Stimulated activated CD8-positive, alpha-beta memory T cell treated with anti-CD3 and anti-CD28 coated beads, Interleukin-2, amount 100 ng/mL, for 48 hours (primary cell): Measurements from ENCODE around the gene LTC4S.

Experiments
- DNase-seq, 2 donors: peaks; one replicate each; pipeline ENCODE4 v3.0.0-alpha.2; 2020; ENCODE audit warnings: low read depth in 2 of 2

Gene LTC4S

GRCh38 chr5:179806250-179807048 is 12.7 kb downstream of the LTC4S start, which contains the start of gene MGAT4B:
MGAT4B (minus strand) TSS chr5:179806866; CDS start chr5:179806583, 283 bp downstream.
- peak in 1 of 2 donors; percentile 58 for DNase-seq

DNA sequence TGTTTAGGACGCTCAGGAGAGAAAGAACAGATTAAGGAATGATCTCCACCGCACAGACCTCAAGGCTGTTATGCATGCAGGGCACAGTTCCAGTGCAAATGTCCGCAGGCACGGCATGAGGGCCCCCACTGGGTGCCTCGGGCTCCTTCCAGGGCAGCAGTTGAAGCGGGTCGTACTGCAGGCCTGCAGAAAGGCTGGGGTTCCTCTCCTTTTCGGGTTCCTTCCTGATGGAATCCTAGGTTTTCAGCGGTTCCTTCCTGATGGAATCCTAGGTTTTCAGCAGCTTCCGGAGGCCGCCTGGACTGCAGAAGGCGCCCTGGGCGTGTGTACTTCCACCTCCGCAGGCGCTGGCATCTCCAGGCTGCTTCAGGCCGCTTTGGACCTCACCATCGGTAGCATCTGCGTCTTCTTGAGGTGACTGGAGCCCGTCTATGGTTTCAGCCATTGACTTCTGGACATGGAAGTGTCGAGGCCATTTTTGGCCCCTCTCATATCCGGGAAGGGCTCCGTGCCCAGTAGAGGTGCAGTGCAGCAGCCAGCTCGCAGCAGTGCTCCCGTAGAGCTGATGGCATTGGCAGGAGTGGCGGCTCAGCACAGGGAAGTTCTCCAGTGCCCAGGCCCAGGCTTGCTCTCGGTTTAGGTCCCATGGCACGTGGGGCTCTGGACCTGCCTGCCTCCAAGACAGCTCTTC is 18.5 kb downstream of the LTC4S start:
- no peak for DNase-seq

GRCh38 chr5:179812997-179813607 is 19.3 kb downstream of the LTC4S start:
- DNase-seq = no peak

DNA sequence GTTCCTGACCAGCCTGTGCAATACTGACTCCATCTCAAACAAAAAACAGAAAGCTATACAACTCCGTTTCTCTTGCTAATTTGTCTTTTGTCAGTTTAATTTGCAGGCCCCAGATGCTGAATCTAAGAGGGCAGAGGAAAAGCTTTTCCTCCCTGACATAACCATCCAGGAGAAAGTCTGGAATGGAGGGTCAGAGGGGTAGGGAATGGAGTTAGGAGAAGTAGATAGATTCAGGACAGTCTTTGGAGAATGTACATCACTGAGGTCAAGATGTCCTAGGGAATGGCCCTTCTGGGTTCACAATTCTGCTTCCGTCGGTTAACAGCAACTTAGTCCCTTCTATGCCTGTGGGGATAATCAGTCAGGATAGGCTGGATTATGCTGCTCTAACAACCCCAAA is 20.3 kb downstream of the LTC4S start:
- DNase-seq = no peak

GRCh38 chr5:179815491-179816249 is 21.9 kb downstream of the LTC4S start:
- no peak for DNase-seq

DNA sequence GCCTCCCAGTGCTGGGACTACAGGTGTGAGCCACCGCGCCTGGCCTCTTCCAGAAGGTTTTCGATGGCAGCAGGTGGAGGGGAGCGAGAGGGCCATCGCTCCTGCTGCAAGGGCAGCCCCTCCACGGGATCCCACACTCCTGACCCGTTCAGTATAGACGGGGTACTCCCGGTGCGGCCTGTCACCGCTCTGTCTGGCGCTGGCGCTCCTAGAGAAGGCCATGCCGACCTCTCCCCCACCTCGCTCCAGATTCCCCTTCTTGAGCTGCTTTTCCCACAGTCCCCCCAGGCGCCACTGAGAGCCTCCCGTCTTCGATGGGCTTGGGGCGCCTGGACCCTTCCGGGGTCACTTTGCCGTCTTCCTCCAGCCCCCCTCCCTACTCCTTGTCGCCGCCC is 22.6 kb downstream of the LTC4S start:
- no peak for DNase-seq

DNA sequence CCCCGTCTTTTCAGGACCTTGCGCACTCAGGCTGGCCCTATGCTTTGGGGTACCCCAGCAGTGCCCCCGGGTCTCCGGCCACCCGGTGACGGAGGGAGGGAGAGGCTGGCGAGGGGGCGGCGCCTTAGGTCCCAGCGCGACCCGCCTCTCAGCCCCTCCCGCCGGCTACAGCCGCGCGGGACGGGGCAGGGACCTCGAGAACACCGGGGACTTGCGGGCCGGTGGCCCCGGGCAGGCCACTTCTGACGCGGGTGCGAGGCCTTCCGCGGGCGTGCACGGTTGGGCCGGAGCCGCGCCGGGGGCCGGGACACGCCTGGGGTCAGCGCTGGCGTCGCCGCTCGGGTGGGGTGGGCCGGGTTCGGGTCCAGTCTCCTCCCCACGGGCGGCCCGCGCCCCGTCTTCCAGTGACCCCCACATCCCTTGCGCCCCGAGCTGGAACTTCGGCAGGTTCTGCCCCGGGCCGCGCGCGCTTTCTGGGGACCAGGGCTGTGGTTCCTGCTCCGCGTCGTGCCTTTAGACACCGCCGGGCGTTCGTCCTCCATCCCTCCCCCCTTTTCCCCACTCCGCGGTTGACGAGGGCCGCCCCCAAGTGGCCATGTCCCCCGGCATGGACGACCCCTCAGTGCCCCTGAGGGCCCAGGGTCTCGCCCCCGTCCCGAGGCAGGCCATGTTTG is 23.1 kb downstream of the LTC4S start:
- no peak for DNase-seq

DNA sequence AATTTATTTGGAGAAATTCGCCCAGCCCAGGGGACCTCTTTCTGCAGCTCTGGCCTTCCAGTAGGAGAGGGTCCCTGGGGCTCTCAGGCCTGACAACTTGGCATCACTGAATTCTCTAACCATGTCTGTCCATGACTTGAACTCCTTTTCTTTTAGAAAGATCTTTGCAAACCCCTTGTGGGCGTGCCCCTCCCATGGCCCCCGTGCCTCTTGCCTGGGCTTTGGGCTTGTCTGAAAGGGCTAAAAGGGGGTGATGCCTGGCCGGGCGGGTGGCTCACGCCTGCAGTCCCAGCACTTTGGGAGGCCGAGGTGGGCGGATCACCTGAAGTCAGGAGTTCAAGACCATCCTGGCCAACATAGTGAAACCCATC is 23.7 kb downstream of the LTC4S start:
- no peak for DNase-seq

DNA sequence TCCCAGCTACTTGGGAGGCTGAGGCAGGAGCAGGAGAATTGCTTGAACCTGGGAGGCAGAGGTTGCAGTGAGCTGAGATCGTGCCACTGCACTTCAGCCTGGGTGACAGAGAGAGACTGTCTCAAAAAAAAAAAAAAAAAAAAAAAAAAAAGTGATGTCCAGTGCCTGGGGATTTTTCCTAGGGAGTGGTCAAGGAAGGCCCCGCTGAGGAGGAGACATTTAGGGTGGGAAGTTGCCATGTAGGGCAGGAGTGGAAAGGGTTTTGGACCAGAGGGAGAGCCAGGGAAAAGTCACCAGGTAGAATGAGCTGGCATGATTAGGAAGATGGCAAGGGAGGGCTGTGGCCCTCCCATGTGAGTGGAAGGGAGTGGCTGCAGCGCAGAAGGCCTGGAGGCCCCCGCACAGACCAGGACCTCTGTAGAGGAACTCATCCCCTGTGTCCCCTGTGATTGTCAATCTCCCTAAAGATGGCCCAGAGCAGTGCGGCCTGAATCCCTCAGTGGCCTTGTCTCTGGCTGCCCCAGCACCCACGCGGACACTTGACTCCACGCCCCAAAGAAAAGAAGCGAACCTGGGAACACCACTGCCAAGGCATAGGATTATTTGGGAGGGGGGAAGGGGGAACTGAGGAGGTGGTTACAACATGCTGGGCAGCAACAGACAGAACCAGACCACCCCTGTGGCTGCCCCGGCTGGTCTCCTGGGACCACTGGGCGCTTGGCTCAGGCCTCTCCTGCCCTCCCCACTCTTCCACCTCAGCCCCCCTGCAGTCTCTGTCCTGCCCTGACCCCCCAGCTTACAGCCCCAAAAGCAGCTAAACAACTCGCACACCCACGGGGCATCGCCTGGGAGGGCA is 24.3 kb downstream of the LTC4S start:
- DNase-seq = no peak

GRCh38 chr5:179818746-179819295 is 25.0 kb downstream of the LTC4S start:
- DNase-seq = peak; percentile 81 to 86

- DNase-seq = no peak
These were observed 25.7 kb downstream of the LTC4S start for GRCh38 chr5:179819296-179820126.

DNA sequence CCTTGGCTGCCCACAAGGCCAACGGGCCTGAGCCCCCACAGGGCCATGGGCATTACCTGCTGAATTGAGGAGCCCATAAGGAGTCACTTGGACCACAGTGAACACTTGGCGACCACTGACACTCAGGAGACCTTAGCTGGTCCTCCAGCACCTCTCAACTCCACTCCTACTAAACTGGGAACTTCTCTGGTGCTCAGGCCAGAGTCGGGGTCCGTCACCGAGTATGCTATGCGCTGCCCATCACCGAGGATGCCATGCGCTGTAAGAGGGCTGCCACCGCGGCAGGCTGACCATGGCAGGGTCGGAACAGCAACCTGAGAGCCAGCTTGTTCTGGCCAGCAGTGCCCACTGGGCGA is 26.3 kb downstream of the LTC4S start:
- DNase-seq = no peak

DNA sequence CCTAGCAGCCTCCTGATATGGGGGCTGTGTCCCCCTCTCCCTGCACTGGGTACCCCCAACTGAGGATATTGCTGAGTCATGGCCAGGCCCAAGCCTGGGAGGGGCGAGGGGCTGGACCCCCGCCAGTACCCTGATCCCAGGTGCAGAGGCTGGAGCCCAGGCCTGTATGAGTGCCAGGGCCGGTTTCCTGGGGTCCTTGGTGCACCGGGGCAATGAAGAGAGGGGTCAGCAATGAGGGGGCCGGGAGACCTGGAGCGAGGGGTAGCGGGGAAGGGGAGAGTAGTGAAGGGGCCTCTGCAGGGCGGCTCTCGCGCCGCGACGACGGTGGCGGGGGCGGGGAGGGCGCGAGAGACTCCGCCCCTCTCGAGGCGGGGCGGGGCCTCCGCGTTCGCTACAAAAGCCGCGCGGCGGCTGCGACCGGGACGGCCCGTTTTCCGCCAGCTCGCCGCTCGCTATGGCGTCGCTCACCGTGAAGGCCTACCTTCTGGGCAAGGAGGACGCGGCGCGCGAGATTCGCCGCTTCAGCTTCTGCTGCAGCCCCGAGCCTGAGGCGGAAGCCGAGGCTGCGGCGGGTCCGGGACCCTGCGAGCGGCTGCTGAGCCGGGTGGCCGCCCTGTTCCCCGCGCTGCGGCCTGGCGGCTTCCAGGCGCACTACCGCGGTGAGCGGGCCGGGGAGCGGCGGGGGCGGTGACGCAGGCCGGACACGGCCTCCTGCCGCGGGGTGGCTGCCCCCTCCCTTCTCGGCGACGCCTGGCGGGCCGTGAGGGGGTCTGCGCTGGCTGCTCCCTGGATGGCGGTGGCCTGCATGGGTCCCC is 26.9 kb downstream of the LTC4S start, which contains the start of gene SQSTM1:
Gene SQSTM1, plus strand, starts transcription at position 423 of the 815 bp plus-strand sequence. Its CDS starts 32 bp downstream, at position 455.
- DNase-seq = peak; percentile 67 to 75

DNA sequence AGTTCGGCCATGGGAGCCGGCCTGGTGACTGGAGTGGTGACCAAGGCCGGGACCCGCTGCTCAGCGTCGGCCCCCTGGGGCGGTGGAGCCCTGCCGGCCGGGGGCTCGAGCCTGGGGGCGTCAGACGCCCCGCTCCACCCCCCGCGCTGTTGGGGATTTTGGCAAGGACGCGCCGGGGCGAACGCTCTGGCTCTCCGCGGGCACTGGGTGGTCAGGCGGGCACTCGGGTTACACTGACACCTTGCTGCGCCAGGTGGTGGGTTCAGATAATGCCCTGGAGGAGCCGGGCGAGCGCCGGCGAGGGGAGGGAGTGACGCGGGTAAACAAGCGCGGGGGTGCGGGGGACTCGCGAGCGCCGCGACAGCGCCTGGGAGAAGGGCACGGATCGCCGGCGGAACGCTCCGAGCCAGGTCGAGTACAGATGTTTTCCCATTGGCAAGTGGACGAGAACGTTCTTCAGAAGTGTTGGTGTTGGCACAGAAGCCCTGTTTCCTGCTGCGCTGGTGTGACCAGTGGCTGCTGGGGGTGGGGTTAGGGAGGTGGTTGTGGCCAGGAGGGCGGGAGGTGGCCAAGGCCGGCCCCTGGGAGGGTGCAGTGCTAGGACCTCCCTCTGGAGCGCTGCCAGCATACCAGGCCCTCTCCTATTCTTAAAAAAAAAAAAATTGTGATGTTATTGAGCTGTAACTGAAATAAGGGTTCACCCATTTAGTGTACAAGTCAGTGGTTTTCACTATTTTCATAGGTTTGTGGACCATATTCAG is 27.7 kb downstream of the LTC4S start:
- DNase-seq = peak; percentile 74 to 81

GRCh38 chr5:179822059-179822432 is 28.3 kb downstream of the LTC4S start:
- no peak for DNase-seq

DNA sequence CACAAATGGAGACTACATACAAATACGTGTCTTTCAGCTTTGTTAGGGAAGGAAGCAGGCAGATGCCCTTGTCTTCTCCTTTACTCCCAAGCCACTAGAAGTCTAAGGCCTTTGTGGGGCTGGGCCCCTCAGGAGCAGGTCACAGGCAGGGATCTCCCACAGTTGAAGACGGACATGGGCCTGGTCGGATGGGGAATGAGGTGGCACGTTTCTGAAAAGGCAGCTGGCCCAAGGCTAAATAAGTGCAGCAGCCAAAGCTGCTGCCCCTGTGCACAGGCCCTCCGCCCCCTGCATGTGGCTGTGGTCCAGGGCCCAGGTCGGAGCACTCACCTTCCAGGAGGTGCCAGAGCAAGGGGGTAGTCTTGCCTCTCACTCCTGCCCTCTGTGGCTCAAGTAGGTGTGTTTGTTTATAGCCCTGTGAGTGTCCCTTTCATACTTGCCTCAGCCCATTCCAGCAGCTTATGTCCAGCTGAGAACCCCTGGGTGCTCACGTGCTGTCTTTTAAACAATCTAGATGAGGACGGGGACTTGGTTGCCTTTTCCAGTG is 28.7 kb downstream of the LTC4S start:
- DNase-seq = no peak
